Caco-2 (cell line): ENCODE results near the gene EEIG1. TPM values are rescaled to one million over a fixed set of nuclear protein-coding genes. Genes with fewer than 3 reads are reported as not detected.

Experiments used
- BruUV-seq: library from RNA; stranded (reverse); fragments of 400-500 nt; replicated peaks from 2 replicates; lab custom pipeline; 2021; lab: Mats Ljungman, UMichigan
- CTCF ChIA-PET: fragments of 300-600 bp; sonication (Branson Sonifier 250); formaldehyde crosslinking; loops from one replicate; lab custom pipeline; 2022; ENCODE audit warnings: antibody characterized with exemption; lab: Charles Lee
- POLR2A ChIA-PET: fragments of 300-600 bp; sonication (Branson Sonifier 250); formaldehyde crosslinking; loops from one replicate; lab custom pipeline; 2022; ENCODE audit warnings: antibody characterized with exemption; lab: Charles Lee
- DNase-seq, 2 experiments: peaks; one replicate each; pipeline versions ENCODE4 v3.0.0 to v3.0.0-alpha.2; 2020 to 2022
- H3K27me3 ChIP-seq: replicated peaks from 2 replicates; pipeline ENCODE4 v1.6.0; 2011; ENCODE audit warnings: low read length; ENCODE audit not compliant: control insufficient read depth, insufficient read depth
- H3K36me3 ChIP-seq: 2 replicates; pipeline ENCODE4 v1.5.1; 2011; ENCODE audit warnings: low read length; ENCODE audit not compliant: control insufficient read depth, insufficient read depth
- H3K4me1 ChIP-seq: fragments of 250-450 bp; sonication (Bioruptor Pico); 2 replicates; pipeline ENCODE4 v1.5.1; 2020; ENCODE audit warnings: mild to moderate bottlenecking
- H3K4me3 ChIP-seq: 2 replicates; pipeline ENCODE4 v1.5.1; 2011; ENCODE audit warnings: low read depth, mild to moderate bottlenecking, control low read depth, low read length
- H3K9me3 ChIP-seq: fragments of 250-450 bp; sonication (Bioruptor Pico); 2 replicates; pipeline ENCODE4 v1.5.1; 2020; ENCODE audit warnings: mild to moderate bottlenecking, moderate library complexity
- H3K27ac Mint-ChIP-seq: one replicate; pipeline ENCODE4 v1.8.0; 2022; ENCODE audit warnings: mixed read lengths; ENCODE audit not compliant: unreplicated experiment
- H3K27me3 Mint-ChIP-seq: one replicate; pipeline ENCODE4 v1.8.0; 2022; ENCODE audit warnings: mixed read lengths; ENCODE audit not compliant: insufficient read depth, unreplicated experiment
- H3K36me3 Mint-ChIP-seq: one replicate; pipeline ENCODE4 v1.8.0; 2022; ENCODE audit warnings: mild to moderate bottlenecking, mixed read lengths; ENCODE audit not compliant: insufficient read depth, unreplicated experiment
- H3K4me1 Mint-ChIP-seq: one replicate; pipeline ENCODE4 v1.8.0; 2022; ENCODE audit warnings: low read depth, mixed read lengths; ENCODE audit not compliant: unreplicated experiment
- H3K4me3 Mint-ChIP-seq: one replicate; pipeline ENCODE4 v1.8.0; 2022; ENCODE audit warnings: mild to moderate bottlenecking, moderate library complexity, mixed read lengths; ENCODE audit not compliant: unreplicated experiment
- H3K9me3 Mint-ChIP-seq: one replicate; pipeline ENCODE4 v1.8.0; 2022; ENCODE audit warnings: mixed read lengths; ENCODE audit not compliant: unreplicated experiment
- CTCF ChIP-seq, 2 experiments: fragments of 200-600 bp in 1 of 2; IDR thresholded peaks; 1 replicate in 1 of 2; 2 replicates in 1 of 2; pipeline versions ENCODE4 v1.5.1 to v1.8.0; 2011 to 2022; ENCODE audit warnings: antibody characterized with exemption in 1 of 2, control low read depth in 1 of 2, inconsistent platforms in 1 of 2, low read depth in 1 of 2, low read length in 1 of 2, mild to moderate bottlenecking in 1 of 2, moderate library complexity in 1 of 2; ENCODE audit not compliant: insufficient read depth in 1 of 2, severe bottlenecking in 1 of 2, unreplicated experiment in 1 of 2
- intact Hi-C: fragments of 100-400 bp; cut with micrococcal nuclease; formaldehyde crosslinking; loops from one replicate; pipeline ENCODE4 v1.10.0; 2022; ENCODE audit not compliant: unreplicated experiment
- total RNA-seq: library from RNA; stranded (reverse); gene quantifications from 2 replicates; pipeline ENCODE4 v1.2.3, GENCODE V29; 2022

The EEIG1 gene
- total RNA-seq, 1 experiment from 2014 or later = 47.1 TPM

- POLR2A ChIA-PET = no interaction called here
- Histone ChIP-seq H3K36me3 (peaks cover 6% of the 10 kb centered on the region), H3K27me3 (no peaks in the 10 kb centered on the region), H3K9me3 (no peaks in the 10 kb centered on the region), H3K4me1 (0 out of 2 replicates have a peak, but pooled peaks cover 3% of the 10 kb centered on the region), H3K4me3 (no peak overlapping the region)
- Mint-ChIP-seq H3K27ac (no peak overlapping the region), H3K36me3 (peaks cover 66% of the 10 kb centered on the region), H3K4me3 (no peak overlapping the region), H3K4me1 (no peaks in the 10 kb centered on the region), H3K27me3 (no peaks in the 10 kb centered on the region), H3K9me3 (no peaks in the 10 kb centered on the region)
- TF ChIP-seq CTCF (IDR thresholded peaks at IDR 0.05; ENCODE audit: insufficient read depth in 1 of 2, low read depth in 1 of 2, low read length in 1 of 2, severe bottlenecking in 1 of 2, unreplicated experiment in 1 of 2) = no peak
- CTCF ChIA-PET = interaction anchor here (0.6 to 2.1 kb wide), 19 partner anchors 9 to 335 kb away, joined by 3 to 16 read pairs (median 4); partner anchors contain the start of genes EEIG1, NAIF1 and SLC25A25
- no TSS peak for BruUV-seq
- intact Hi-C loops = loop anchor here (1.0 to 5.0 kb wide), 3 partner anchors 39 to 174 kb away; partner anchors contain the start of gene EEIG1
- no peak for DNase-seq
These were observed 37.7 kb downstream of the EEIG1 start for GRCh38 chr9:127943011-127943662.

GRCh38 chr9:127942216-127943010 lies 38.4 kb downstream of the EEIG1 start:
- no TSS peak for BruUV-seq
- Histone ChIP-seq H3K36me3 (peaks cover 6% of the 10 kb centered on the region), H3K27me3 (no peaks in the 10 kb centered on the region), H3K9me3 (no peaks in the 10 kb centered on the region), H3K4me3 (no peak overlapping the region), H3K4me1 (0 out of 2 replicates have a peak, but pooled peaks cover 3% of the 10 kb centered on the region)
- POLR2A ChIA-PET = no interaction called here
- Mint-ChIP-seq H3K4me1 (no peaks in the 10 kb centered on the region), H3K4me3 (no peak overlapping the region), H3K36me3 (peaks cover 67% of the 10 kb centered on the region), H3K27me3 (no peaks in the 10 kb centered on the region), H3K27ac (no peak overlapping the region), H3K9me3 (no peaks in the 10 kb centered on the region)
- intact Hi-C loops = loop anchor here (1.0 to 5.0 kb wide), 3 partner anchors 40 to 175 kb away; partner anchors contain the start of gene EEIG1
- DNase-seq = peak in 1 of 2 experiments; percentile 64
- peak; percentile 79 to 92 for TF ChIP-seq CTCF (IDR thresholded peaks at IDR 0.05; ENCODE audit: insufficient read depth in 1 of 2, low read depth in 1 of 2, low read length in 1 of 2, severe bottlenecking in 1 of 2, unreplicated experiment in 1 of 2)
- CTCF ChIA-PET = interaction anchor here (0.5 to 2.1 kb wide), 14 partner anchors 10 to 172 kb away, joined by 3 to 16 read pairs (median 4); partner anchors contain the start of genes EEIG1 and PIP5KL1

GRCh38 chr9:127941961-127942215 lies 38.9 kb downstream of the EEIG1 start:
- ChIA-PET CTCF (interaction anchor here (0.6 to 2.1 kb wide), 5 partner anchors 10 to 173 kb away, joined by 3 to 11 read pairs (median 6); partner anchors contain the start of gene PIP5KL1), POLR2A (no interaction called here)
- TF ChIP-seq CTCF (IDR thresholded peaks at IDR 0.05; ENCODE audit: insufficient read depth in 1 of 2, low read depth in 1 of 2, low read length in 1 of 2, severe bottlenecking in 1 of 2, unreplicated experiment in 1 of 2) = no peak
- no peak for DNase-seq
- Mint-ChIP-seq H3K4me3 (no peak overlapping the region), H3K4me1 (no peaks in the 10 kb centered on the region), H3K9me3 (no peaks in the 10 kb centered on the region), H3K27me3 (no peaks in the 10 kb centered on the region), H3K36me3 (peaks cover 69% of the 10 kb centered on the region), H3K27ac (no peak overlapping the region)
- BruUV-seq = no TSS peak
- H3K27me3 ChIP-seq = no peaks in the 10 kb centered on the region
- intact Hi-C loops = loop anchor here (5.0 kb wide), 1 partner anchor 40 kb away; the partner anchor contains the start of gene EEIG1
- H3K4me1 ChIP-seq = 0 out of 2 replicates have a peak, but pooled peaks cover 2% of the 10 kb centered on the region
- peaks cover 6% of the 10 kb centered on the region for H3K36me3 ChIP-seq
- no peak overlapping the region for H3K4me3 ChIP-seq
- no peaks in the 10 kb centered on the region for H3K9me3 ChIP-seq
